HepG2 (cell line): ENCODE measurements around the gene ARHGEF7. TPM values are rescaled to one million over a fixed set of nuclear protein-coding genes. Genes with fewer than 3 reads are reported as not detected.

Experiments
- GATAD1 ChIP-seq: IDR thresholded peaks from 2 replicates; pipeline ENCODE4 v1.6.1; 2016; ENCODE audit warnings: missing genetic modification reagents, missing compliant biosample characterization
- HIC2 ChIP-seq: sonication (generic); formaldehyde crosslinking; IDR thresholded peaks from 2 replicates; pipeline ENCODE4 v1.9.0; 2022; ENCODE audit warnings: low read depth, missing genetic modification reagents
- IRF2 ChIP-seq: IDR thresholded peaks from 2 replicates; pipeline ENCODE4 v1.6.1; 2018; ENCODE audit warnings: missing genetic modification reagents, missing compliant biosample characterization
- MEF2D ChIP-seq: sonication (generic); formaldehyde crosslinking; IDR thresholded peaks from 2 replicates; pipeline ENCODE4 v1.5.1; 2020; ENCODE audit warnings: mild to moderate bottlenecking, missing genetic modification reagents
- MTA3 ChIP-seq: sonication (generic); formaldehyde crosslinking; IDR thresholded peaks from 2 replicates; pipeline ENCODE4 v1.4.0; 2020; ENCODE audit warnings: missing genetic modification reagents
- MXD1 ChIP-seq: sonication (generic); formaldehyde crosslinking; IDR thresholded peaks from 2 replicates; pipeline ENCODE4 v1.4.0; 2020; ENCODE audit warnings: mild to moderate bottlenecking, missing genetic modification reagents
- MYC ChIP-seq: sonication (generic); formaldehyde crosslinking; IDR thresholded peaks from 2 replicates; pipeline ENCODE4 v1.9.0; 2021; ENCODE audit warnings: missing genetic modification reagents, borderline replicate concordance
- PATZ1 ChIP-seq: sonication (generic); formaldehyde crosslinking; IDR thresholded peaks from 2 replicates; pipeline ENCODE4 v1.4.0; 2020; ENCODE audit warnings: missing genetic modification reagents
- PCBP1 ChIP-seq: fragments of 200-400 bp; formaldehyde crosslinking; IDR thresholded peaks from 2 replicates; pipeline ENCODE4 v1.6.1; 2017; ENCODE audit warnings: mild to moderate bottlenecking, low read depth, low read length, borderline replicate concordance
- PTBP1 ChIP-seq: fragments of 200-400 bp; formaldehyde crosslinking; IDR thresholded peaks from 2 replicates; pipeline ENCODE4 v1.6.1; 2018; ENCODE audit warnings: low read length, low read depth; ENCODE audit not compliant: poor library complexity, severe bottlenecking
- ZNF10 ChIP-seq: sonication (generic); formaldehyde crosslinking; IDR thresholded peaks from 2 replicates; pipeline ENCODE4 v1.4.0; 2020; ENCODE audit warnings: mild to moderate bottlenecking, low read depth, missing genetic modification reagents, borderline replicate concordance
- ZNF225 ChIP-seq: sonication (generic); formaldehyde crosslinking; IDR thresholded peaks from 2 replicates; pipeline ENCODE4 v1.4.0; 2020; ENCODE audit warnings: mild to moderate bottlenecking, missing genetic modification reagents
- ZNF570 ChIP-seq: sonication (generic); formaldehyde crosslinking; IDR thresholded peaks from 2 replicates; pipeline ENCODE4 v1.4.0; 2020; ENCODE audit warnings: mild to moderate bottlenecking, missing genetic modification reagents, borderline replicate concordance
- ZSCAN25 ChIP-seq: sonication (generic); formaldehyde crosslinking; IDR thresholded peaks from 2 replicates; pipeline ENCODE4 v1.8.0; 2022; ENCODE audit warnings: mild to moderate bottlenecking, missing genetic modification reagents
- polyA plus RNA-seq, 8 experiments: library from polyadenylated mRNA; depleted of rRNA in 3 of 8; stranded (reverse) in 7 of 8; unstranded in 1 of 8; fragments of >200 nt; fragmentation: Illumina TruSeq in 4 of 8; extraction: Trizol in 4 of 8; gene quantifications; 2 replicates each; pipeline versions ENCODE4 v1.2.1 to v1.2.3, GENCODE V29; 2011 to 2016; ENCODE audit warnings: low read depth in 4 of 8, missing spikeins in 1 of 8, mixed read lengths in 1 of 8; ENCODE audit not compliant: insufficient read depth in 1 of 8
- total RNA-seq, 5 experiments: library from RNA; depleted of rRNA; stranded (reverse); fragments of >200 nt; fragmentation: Illumina TruSeq; extraction: Trizol; gene quantifications; 2 replicates each; pipeline ENCODE4 v1.2.3, GENCODE V29; 2016; ENCODE audit warnings: low read depth in 1 of 5
- TF ChIP-seq, protein P1 (sequence below): sonication (generic); formaldehyde crosslinking; IDR thresholded peaks from 2 replicates; pipeline ENCODE4 v1.8.1; 2023; ENCODE audit warnings: mild to moderate bottlenecking, inconsistent platforms, moderate library complexity, missing genetic modification reagents, borderline replicate concordance
- TF ChIP-seq, protein P2 (sequence below): sonication (generic); formaldehyde crosslinking; IDR thresholded peaks from 2 replicates; pipeline ENCODE4 v1.4.0; 2020; ENCODE audit warnings: missing genetic modification reagents

Gene ARHGEF7
- total and polyA plus RNA-seq, 2 of the 13 experiments (the other 11 are each of a cell fraction or from before 2014, with no cell fraction given): 15.7 to 22.3 TPM

DNA sequence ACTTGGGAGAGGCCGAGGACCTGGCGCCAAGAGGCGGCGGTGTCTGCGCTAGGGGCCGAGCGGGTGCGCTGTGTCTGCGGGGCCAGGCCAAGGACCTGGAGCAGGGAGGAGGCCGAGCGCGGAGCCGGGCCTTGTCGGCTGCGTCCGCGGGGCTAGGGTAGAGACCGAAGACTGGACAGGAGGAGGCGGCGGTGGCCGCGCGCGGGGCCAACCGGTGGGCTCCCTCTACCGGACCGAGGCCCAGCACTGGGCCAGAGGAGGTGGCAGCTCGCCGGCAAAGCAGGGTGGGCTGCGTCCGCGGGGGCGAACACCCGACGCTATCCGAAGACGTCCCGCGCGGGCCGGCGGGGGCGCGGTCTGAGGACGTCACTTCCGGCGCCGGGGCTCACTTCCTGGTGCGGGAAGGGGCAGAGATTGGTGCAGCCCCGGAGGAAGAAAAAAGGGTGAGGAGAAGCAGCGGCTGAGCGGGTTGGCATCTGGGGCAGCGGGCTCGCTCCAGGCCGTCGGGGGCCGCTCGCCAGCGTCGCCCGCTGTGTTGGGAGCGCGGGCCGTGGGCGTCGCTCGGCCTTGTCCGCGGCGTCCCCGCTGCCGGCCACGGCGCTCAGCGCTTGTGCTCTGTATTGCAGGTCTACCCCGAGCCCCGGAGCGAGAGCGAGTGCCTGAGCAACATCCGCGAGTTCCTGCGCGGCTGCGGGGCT is 38.3 kb downstream of the ARHGEF7 start (continued):
- TF ChIP-seq, protein P1, sequence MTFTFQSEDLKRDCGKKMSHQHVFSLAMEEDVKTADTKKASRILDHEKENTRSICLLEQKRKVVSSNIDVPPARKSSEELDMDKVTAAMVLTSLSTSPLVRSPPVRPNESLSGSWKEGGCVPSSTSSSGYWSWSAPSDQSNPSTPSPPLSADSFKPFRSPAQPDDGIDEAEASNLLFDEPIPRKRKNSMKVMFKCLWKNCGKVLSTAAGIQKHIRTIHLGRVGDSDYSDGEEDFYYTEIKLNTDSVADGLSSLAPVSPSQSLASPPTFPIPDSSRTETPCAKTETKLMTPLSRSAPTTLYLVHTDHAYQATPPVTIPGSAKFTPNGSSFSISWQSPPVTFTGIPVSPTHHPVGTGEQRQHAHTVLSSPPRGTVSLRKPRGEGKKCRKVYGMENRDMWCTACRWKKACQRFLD (CRISPR knock-in tag): no peak
- TF ChIP-seq ZNF570 (CRISPR knock-in tag) (no peak), MTA3 (CRISPR knock-in tag) (no peak), IRF2 (CRISPR knock-in tag) (0 out of 2 replicates have a peak, but pooled peaks have one; percentile 27), ZNF10 (CRISPR knock-in tag) (no peak), PCBP1 (no peak), MYC (CRISPR knock-in tag) (peak; percentile 82; the same call in 1 of the 2 replicates), PATZ1 (CRISPR knock-in tag) (peak; percentile 88), MEF2D (CRISPR knock-in tag) (0 out of 2 replicates have a peak, but pooled peaks have one; percentile 17), GATAD1 (CRISPR knock-in tag) (peak; percentile 97), PTBP1 (no peak), MXD1 (CRISPR knock-in tag) (no peak), HIC2 (CRISPR knock-in tag) (peak; percentile 76), ZSCAN25 (CRISPR knock-in tag) (peak; percentile 79), ZNF225 (CRISPR knock-in tag) (peak; percentile 69; the same call in 1 of the 2 replicates)
- TF ChIP-seq, protein P2, sequence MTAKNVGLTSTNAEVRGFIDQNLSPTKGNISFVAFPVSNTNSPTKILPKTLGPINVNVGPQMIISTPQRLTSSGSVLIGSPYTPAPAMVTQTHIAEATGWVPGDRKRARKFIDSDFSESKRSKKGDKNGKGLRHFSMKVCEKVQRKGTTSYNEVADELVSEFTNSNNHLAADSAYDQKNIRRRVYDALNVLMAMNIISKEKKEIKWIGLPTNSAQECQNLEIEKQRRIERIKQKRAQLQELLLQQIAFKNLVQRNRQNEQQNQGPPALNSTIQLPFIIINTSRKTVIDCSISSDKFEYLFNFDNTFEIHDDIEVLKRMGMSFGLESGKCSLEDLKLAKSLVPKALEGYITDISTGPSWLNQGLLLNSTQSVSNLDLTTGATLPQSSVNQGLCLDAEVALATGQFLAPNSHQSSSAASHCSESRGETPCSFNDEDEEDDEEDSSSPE: peak; percentile 86
